Femur (tissue), 1 donor: Measurements from ENCODE around the gene RARS1.
"Not testable (repeated sequence)": the region's sequence is repeated elsewhere in the genome, so short reads cannot be mapped to it uniquely, and the experiment has no call there.

ENCODE experiments used
- DNase-seq: peaks from one replicate; pipeline ENCODE4 v3.0.0-alpha.2; 2017

Gene RARS1

DNA sequence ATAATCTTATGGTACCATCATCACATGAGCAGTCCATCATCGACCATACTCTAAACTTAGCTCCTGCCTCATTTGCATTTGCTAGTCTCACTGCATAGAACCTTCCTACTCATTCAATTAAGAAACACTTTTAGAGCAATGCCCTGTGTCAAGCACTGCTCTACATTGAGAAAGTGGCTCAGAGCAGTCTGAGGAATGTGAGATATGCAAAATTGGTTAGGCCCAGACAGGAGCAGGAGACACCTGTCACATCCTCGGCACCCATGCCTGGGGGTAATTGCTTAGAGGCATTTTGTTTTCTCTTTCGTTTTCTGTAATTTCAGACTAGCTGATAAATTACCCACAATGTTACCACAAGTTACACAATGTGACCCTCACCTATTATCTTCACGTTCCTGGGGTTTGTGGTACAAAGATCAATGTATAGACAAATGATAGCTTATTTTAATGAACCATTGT lies 4.9 kb upstream of the RARS1 start:
- no peak for DNase-seq

DNA sequence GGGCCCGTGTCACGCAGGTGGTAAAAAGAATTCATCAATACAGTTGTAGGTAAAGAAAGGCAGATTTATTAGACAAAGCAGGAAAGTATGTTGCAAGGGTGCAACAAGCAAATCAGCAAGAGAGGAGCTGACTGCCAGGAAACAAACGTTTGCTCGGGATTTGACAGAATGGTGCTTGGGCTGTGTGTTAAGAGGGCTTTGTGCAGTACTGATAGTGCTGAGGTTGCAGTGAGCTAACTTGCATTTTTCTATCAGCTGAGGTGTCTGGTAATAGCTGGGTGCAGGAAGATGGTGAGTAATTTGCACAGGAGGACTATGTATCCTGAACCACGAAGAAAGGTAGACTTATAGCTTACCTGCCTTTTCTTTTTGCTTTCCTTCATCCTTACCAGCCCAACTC lies 3.9 kb upstream of the RARS1 start:
- no peak for DNase-seq

DNA sequence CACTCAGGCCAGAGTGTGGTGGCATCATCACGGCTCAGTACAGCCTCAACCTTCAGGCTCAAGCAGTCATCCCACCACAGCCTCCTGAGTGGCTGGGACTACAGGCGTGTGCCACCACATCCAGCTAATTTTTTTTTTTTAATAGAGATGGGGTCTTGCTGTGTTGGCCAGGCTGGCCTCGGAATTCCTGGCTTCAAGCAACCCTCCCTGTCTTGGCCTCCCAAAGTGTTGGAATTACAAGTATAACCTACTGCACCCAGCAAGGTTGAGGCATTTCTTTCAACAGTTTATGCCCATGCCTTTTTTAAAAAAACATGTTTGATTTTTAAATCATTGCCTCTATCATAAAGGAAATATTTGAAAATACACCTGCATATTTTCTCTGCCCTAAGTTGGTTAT lies 2.8 kb downstream of the RARS1 start:
- no peak for DNase-seq

DNA sequence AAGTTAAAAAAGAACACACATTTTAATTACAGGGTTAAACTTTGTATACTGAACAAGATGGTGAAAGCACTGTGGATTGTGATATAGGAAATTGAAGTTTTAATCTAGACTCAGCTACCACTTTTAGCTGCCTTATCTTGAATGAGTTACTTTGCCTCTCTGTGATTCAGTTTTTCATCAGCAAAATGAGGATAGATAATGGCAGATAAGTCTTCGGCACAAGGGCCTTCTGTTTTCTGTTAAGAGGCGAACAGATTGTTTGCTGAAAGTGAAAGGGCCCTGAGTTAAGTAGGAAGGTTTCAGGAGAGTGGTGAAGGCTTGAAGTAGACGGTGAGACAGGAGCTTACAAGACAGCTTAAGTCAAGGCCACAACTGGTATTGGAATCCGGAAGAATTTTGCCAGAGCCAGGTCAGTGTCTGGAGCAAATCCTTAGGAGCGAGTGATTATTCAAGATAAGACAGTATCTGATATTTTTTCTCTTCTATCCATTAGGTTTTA lies 7.8 kb downstream of the RARS1 start:
- no peak for DNase-seq

DNA sequence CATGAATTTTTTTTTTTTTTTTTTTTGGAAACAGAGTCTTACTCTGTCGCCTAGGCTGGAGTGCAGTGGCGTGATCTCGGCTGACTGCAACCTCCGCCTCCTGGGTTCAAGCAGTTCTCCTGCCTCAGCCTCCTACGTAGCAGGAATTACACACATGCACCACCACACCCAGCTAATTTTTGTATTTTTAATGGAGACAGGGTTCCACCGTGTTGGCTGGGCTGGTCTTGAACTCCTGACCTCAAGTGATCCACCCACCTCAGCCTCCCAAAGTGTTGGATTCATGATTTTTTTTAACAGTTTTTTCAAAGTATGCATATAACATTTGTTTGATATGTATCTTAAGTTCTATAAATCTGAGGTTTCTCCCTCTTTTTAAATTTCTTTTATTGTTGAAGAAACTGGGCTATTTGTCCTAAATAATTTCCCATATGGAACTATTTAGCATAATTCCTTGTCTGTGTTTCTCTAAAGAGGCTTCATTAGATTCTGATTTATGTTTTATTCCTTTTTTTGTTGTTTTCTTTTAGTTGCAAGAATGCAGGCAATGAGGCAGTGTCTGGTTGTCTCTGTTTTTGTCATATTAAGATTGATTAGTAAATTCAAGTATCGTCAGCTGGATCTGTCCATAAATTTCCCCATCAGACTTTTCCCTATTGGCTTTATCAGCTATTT lies 16.4 kb downstream of the RARS1 start:
- no peak for DNase-seq

DNA sequence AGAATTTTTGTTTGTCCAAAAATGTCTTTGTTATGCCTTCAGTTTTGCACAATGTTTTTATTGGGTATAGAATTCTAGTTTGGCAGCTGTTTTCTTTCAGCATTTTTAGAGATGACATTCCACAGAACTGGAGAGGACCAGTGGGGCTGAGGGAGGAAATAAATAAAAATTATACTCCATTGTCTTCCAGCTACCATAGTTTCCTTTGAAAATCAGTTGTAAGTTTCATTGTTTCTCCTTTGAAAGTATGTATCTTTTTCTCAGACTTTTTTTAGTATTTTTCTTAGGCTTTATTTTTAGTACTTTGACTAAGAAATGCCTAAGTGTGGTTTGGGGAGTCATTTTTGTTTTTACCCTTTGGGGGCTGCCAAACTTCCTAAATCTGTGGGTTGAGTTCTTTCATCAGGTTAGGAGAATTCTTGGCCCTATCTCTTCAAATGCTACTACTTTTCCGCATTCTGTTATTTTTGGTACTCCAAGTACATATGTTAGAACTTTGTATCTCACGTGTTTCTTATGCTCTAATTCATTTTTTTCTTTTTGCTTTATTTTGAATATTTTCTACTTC lies 27.7 kb downstream of the RARS1 start:
- no peak for DNase-seq

GRCh38 chr5:168525856-168526255 lies 39.6 kb downstream of the RARS1 start:
- DNase-seq, result no peak

GRCh38 chr5:168527756-168528295 lies 41.6 kb downstream of the RARS1 start:
- DNase-seq, result no peak

DNA sequence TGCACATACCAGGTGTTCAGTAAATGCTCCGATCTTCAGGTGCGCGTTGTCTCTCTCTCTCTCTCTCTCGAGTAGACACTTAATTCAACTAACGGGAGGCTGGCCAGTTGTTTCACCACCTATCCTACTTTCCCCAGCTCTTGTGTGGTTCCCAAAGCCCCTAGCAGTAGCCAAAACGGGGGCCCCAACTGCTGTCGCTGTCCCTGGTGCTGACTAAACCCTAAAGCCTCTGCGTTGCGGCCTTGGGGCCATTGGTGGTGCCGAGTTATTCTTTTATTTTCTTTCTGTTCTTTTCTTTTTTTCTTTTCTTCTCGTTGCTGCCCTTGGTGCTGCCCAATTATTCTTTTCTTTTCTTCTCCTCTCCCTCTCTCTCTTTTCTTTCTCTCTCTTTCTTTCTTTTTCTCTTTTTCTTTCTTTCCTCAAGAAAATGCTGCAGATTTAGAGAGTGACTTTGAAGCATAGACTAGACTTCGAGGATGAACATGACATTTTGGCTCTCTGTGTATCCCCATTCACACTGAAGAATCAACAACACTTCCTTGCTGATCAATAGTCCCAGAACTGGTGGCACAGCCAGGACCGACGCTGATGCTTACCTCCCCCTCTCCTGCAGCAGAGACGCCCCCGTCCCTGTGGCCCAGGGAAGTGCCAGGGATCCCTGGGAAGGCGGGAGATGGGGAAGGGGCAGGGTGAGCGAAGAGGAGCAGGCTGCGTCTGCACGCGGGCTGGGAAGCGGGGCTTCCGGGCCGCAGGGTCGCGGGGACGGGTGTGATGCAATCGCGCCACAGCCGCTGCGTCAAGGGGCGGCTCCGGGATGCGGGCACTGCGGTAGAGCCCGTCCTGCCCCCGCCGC lies 42.5 kb downstream of the RARS1 start, which contains the start of gene FBLL1:
FBLL1 (plus strand) TSS at position 785 of the 853 bp plus-strand sequence. CDS start 200 bp downstream, outside the sequence.
- DNase-seq, result peak; percentile 67

- DNase-seq, result peak; percentile 24
Measured at GRCh38 chr5:168529374-168530234, 43.3 kb downstream of the RARS1 start.

- DNase-seq, result no peak
Measured at GRCh38 chr5:168530621-168531150, 44.4 kb downstream of the RARS1 start.

- DNase-seq, result no peak
Measured at GRCh38 chr5:168531191-168531590, 44.9 kb downstream of the RARS1 start.

GRCh38 chr5:168531987-168532864 lies 46.0 kb downstream of the RARS1 start:
- DNase-seq, result no peak

- DNase-seq, result not testable (repeated sequence)
Measured at GRCh38 chr5:168534351-168534750, 48.1 kb downstream of the RARS1 start.

GRCh38 chr5:168537176-168537575 lies 50.9 kb downstream of the RARS1 start:
- no peak for DNase-seq

GRCh38 chr5:168549554-168549953 lies 63.3 kb downstream of the RARS1 start:
- no peak for DNase-seq

DNA sequence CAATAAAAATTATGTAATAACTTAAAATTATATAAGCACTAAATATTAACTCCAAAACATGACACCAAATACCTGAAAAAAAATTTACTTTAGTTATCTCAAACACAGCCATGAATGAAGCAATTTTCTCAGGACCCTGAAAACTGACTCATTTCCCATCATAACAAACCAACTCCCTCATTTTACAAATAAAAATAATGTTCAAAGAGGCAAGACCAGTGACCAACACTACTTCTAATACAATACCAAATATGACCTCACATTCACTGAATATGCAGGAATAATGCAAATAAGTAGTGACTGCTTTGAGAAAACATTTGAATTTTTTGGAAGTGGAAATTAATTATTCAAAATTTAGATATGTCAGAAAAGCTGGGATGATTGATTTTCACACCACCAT lies 64.4 kb downstream of the RARS1 start:
- no peak for DNase-seq

DNA sequence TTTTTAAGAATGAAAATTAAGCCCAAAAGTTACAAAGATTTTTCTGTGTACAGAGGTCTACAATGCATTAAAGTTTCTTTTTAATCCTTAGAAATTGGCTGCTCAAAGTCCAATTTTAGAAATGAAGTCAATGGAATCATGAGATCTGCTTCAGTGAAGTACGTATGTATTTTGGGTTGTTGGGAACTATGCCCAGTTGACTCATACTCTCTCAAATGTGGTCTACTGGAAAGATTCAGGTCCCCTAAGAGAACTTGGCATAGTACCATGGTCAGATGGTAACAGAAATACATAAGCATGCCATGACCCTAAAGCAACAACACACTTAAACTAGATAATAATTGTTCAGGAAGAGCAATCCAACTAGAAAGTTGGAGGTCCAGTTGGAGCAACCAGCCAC lies 65.9 kb downstream of the RARS1 start:
- DNase-seq, result no peak

DNA sequence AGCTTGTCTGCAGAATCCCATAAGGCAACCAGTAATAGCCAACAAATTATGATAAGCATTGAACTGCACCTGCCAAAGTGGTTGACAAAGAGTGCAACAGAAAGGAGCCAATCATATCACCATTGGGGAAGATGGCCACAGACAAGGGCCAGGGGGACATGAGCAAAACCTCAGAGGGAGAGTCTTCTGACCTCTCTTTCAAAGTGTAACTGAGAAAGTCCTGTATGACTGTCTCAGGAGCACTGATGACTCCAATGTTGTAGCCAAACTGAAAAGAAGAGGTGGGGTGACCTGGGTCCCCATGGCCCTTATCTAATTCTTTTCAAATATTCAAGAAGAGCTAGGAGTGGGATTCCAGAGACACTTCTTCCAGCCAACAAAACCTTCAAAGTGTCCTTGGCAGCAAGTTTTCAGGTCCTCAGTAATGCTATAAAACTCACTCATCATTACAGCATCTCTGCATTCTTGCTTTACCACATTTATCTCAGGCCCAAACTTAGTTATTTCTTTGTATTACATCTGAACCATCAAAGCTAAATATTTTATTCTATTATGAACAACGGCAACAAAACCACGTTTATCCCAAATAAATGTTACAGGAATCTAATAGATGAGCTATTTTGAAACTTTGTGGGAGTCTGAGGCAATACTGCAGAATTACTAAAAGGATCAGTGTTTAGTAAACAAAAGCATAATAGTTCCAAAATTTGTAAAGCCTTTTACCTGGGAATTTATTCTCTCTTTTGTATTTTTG lies 67.3 kb downstream of the RARS1 start:
- no peak for DNase-seq

GRCh38 chr5:168557389-168557788 lies 71.1 kb downstream of the RARS1 start:
- no peak for DNase-seq
